BE2C (cell line): Measurements from ENCODE around the gene WNT7B.

Experiments
- DNase-seq: peaks from one replicate; pipeline ENCODE4 v3.0.0-alpha.2; 2020
- H3K27me3 ChIP-seq: fragments of 250-450 bp; sonication (Bioruptor Pico); 2 replicates; pipeline ENCODE4 v1.5.1; 2020; ENCODE audit warnings: mild to moderate bottlenecking
- H3K36me3 ChIP-seq: fragments of 250-450 bp; sonication (Bioruptor Pico); 2 replicates; pipeline ENCODE4 v1.5.1; 2020; ENCODE audit warnings: mild to moderate bottlenecking
- H3K4me1 ChIP-seq: fragments of 250-450 bp; sonication (Bioruptor Pico); 2 replicates; pipeline ENCODE4 v1.5.1; 2020
- H3K4me3 ChIP-seq: 2 replicates; pipeline ENCODE4 v1.5.1; 2011; ENCODE audit warnings: low read depth, low read length
- H3K9me3 ChIP-seq: fragments of 250-450 bp; sonication (Bioruptor Pico); 2 replicates; pipeline ENCODE4 v1.5.1; 2020
- CTCF ChIP-seq: IDR thresholded peaks from 2 replicates; pipeline ENCODE4 v1.5.1; 2012; ENCODE audit warnings: mild to moderate bottlenecking, low read depth, low read length

Gene WNT7B

GRCh38 chr22:45904236-45904635 is 72.7 kb downstream of the WNT7B start:
- no peak overlapping the region for H3K4me3 ChIP-seq
- H3K9me3 ChIP-seq: no peaks in the 10 kb centered on the region
- H3K36me3 ChIP-seq: no peaks in the 10 kb centered on the region
- TF ChIP-seq CTCF: no peak
- H3K4me1 ChIP-seq: no peaks in the 10 kb centered on the region
- no peaks in the 10 kb centered on the region for H3K27me3 ChIP-seq
- no peak for DNase-seq

GRCh38 chr22:45903355-45904135 is 73.4 kb downstream of the WNT7B start:
- Histone ChIP-seq H3K36me3 (no peaks in the 10 kb centered on the region), H3K27me3 (no peaks in the 10 kb centered on the region), H3K4me3 (no peak overlapping the region), H3K9me3 (no peaks in the 10 kb centered on the region), H3K4me1 (no peaks in the 10 kb centered on the region)
- no peak for TF ChIP-seq CTCF
- no peak for DNase-seq

- Histone ChIP-seq H3K4me3 (no peak overlapping the region), H3K4me1 (peaks cover 18% of the 10 kb centered on the region), H3K9me3 (no peaks in the 10 kb centered on the region), H3K27me3 (no peaks in the 10 kb centered on the region), H3K36me3 (no peaks in the 10 kb centered on the region)
- TF ChIP-seq CTCF: no peak
- DNase-seq: no peak
Observed at GRCh38 chr22:45897736-45898135, 79.2 kb downstream of the WNT7B start.

- Histone ChIP-seq H3K9me3 (no peaks in the 10 kb centered on the region), H3K4me1 (peaks cover 18% of the 10 kb centered on the region), H3K27me3 (no peaks in the 10 kb centered on the region), H3K36me3 (no peaks in the 10 kb centered on the region), H3K4me3 (no peak overlapping the region)
- DNase-seq: peak; percentile 74
- TF ChIP-seq CTCF: no peak
Observed at GRCh38 chr22:45896964-45897538, 79.9 kb downstream of the WNT7B start.

GRCh38 chr22:45896153-45896951 is 80.6 kb downstream of the WNT7B start:
- peak; percentile 74 for DNase-seq
- Histone ChIP-seq H3K36me3 (no peaks in the 10 kb centered on the region), H3K9me3 (no peaks in the 10 kb centered on the region), H3K27me3 (no peaks in the 10 kb centered on the region), H3K4me3 (no peak overlapping the region), H3K4me1 (peaks cover 18% of the 10 kb centered on the region)
- no peak for TF ChIP-seq CTCF
